GM10248 (cell line): Measurements from ENCODE around the gene GPR176.

ENCODE experiments used
- CTCF ChIA-PET: fragments of 300-600 bp; sonication (Branson Sonifier 250); formaldehyde crosslinking; extraction: SDS; loops from one replicate; lab custom pipeline; 2021; ENCODE audit warnings: antibody characterized with exemption; lab: Yijun Ruan, JAX
- POLR2A ChIA-PET: fragments of 350-650 bp; sonication (Branson Sonifier 250); formaldehyde crosslinking; extraction: SDS; loops from one replicate; lab custom pipeline; 2020; ENCODE audit warnings: antibody characterized with exemption; lab: Yijun Ruan, JAX
- DNase-seq: peaks from one replicate; pipeline ENCODE4 v3.0.0; 2012; ENCODE audit errors: extremely low spot score
- TF ChIP-seq, protein P1 (sequence below): IDR thresholded peaks from 2 replicates; pipeline ENCODE4 v1.5.1; 2012; ENCODE audit warnings: mild to moderate bottlenecking, low read depth; ENCODE audit errors: extremely low read depth, missing control alignments, control extremely low read depth

Gene GPR176

DNA sequence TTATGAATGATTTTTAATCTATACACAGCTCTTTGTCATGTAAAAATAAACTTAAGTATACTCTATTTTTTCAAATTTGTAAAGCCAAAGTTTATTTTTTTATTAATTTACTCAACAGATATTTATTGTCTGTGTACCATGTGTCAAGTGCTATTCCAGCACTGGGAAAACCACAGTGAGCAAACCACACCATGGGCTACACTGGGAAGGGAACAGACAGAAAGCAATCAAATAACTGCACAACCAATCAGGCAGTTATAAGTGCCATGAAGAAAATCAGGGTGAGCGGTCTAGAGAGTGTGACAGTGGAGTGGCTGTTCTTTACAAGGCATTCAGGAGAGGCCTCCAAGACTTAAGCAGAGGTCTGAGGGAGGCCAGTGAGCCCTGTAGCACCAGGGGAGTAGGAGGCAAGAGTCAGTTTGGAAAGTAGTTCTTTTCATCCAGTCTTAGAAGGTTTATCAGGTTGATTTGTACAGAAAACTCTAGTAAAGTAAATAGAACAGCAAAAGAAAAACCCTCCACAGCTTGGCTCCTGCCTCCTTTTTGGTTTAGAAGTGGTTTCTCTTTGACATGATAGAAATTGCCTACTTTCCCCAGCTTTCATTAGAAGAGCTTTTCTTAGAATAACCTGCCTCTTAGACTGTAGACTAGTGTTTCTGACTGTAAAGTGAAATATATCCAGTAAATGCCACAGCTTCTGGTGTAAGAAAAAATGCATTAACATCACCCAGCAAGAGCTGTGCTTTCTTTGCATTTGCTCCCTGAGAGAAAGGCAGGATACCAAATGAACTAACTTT, 27.5 kb upstream of the GPR176 start:
- ChIA-PET CTCF (interaction anchor here (0.9 to 3.1 kb wide), 3 partner anchors 11 to 160 kb away, joined by 3 to 12 read pairs (median 7); partner anchors contain the start of gene EIF2AK4), POLR2A (no interaction called here)
- no peak for DNase-seq
- TF ChIP-seq, protein P1, sequence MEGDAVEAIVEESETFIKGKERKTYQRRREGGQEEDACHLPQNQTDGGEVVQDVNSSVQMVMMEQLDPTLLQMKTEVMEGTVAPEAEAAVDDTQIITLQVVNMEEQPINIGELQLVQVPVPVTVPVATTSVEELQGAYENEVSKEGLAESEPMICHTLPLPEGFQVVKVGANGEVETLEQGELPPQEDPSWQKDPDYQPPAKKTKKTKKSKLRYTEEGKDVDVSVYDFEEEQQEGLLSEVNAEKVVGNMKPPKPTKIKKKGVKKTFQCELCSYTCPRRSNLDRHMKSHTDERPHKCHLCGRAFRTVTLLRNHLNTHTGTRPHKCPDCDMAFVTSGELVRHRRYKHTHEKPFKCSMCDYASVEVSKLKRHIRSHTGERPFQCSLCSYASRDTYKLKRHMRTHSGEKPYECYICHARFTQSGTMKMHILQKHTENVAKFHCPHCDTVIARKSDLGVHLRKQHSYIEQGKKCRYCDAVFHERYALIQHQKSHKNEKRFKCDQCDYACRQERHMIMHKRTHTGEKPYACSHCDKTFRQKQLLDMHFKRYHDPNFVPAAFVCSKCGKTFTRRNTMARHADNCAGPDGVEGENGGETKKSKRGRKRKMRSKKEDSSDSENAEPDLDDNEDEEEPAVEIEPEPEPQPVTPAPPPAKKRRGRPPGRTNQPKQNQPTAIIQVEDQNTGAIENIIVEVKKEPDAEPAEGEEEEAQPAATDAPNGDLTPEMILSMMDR = no peak

DNA sequence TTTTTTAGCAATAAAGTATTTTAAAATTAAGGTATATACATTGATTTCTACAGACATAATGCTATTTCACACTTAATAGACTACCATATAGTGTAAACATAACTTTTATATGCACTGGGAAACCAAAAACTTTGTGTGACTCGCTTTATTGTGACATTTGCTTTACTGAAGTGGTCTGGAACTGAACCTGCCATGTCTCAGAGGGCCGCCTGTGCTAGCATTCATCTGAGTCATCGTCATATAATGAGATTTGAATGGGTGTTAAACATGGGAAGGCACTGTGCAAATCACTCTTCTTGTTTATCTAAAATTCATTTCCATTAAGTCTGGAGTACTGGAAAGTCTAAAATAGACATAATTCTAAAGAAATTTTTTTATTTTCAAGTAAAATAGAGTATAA, 26.8 kb upstream of the GPR176 start:
- POLR2A ChIA-PET = no interaction called here
- no peak for DNase-seq
- TF ChIP-seq, protein P1 = no peak
- CTCF ChIA-PET = interaction anchor here (2.0 to 3.1 kb wide), 2 partner anchors 10 to 13 kb away, joined by 7 to 12 read pairs; partner anchors contain the start of gene EIF2AK4

DNA sequence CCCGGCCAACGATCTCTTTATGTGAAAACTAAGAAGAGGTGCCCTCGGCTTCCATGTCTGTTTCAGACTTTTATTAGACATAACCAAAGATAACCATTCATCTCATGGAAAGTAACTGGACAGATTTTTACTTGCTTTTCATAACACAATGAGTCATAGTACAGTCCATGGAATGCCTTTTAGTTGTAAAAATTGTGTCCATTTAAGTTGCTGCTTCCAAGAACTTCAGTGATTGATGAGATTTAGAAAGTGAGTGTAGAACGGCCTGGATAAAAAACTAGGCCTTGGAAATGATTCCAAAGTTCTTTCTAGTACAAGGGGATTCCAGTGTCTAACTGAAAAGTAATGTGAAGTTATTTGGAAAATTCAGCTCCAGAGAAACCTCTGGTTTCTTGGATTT, 24.7 kb upstream of the GPR176 start:
- CTCF ChIA-PET = no interaction called here
- no peak for DNase-seq
- TF ChIP-seq, protein P1 = no peak
- POLR2A ChIA-PET = no interaction called here

DNA sequence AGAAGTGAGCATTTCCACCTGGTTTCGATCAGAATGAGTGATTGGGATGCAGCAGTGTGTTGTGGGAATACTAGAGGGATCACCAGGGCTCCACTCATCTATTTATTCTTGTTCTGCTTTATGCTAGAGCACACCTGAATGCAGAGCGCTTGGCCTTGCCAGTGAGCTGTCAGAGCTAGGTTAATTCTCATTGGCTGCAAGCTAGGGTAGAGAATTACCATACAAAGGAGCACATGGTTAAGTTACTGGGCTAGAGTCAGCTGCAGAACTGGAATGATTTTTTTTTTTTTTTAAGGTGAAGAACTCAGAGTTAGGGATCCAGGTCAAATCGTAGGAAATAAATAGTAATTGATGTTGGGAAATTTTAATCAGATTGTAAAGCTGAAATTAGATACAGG, 22.7 kb upstream of the GPR176 start:
- ChIA-PET POLR2A (interaction anchor here (0.6 to 1.0 kb wide), 2 partner anchors 9 to 1388 kb away, joined by 3 to 4 read pairs; partner anchors contain the start of gene EIF2AK4), CTCF (interaction anchor here (1.3 kb wide), 1 partner anchor 19 kb away, joined by 3 read pairs; no protein-coding TSS in a partner anchor)
- TF ChIP-seq, protein P1 = no peak
- DNase-seq = no peak

DNA sequence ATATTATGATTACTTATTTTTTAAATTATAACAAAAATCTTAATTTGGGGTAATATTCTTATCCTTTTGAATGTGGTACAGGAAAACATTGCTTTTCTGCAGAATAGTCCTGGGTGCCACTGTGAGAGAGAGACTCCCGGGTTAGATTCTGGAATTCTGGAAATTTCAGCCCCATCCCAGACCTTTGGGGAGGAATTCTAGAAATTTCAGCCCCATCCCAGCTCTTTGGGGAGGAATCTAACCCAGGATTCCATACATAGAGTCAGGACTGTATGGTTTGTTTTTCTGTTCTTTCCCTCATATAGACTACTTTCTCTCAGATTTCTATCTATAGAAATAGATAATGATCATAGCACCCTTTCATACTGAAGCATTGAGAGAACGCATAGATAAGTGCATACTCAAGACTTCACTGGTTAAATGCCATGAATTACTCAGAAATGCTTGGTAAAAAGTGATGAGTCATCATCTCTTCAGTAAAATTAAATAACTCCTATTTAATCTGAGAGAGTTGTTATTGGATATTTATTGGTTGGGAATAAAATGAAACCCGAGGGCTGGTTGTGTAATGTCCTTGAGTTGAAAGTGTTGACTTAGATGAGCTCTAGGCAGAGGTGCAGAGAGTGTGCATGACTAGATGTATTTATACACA, 22.2 kb upstream of the GPR176 start:
- TF ChIP-seq, protein P1 = no peak
- ChIA-PET POLR2A (interaction anchor here (1.0 kb wide), 1 partner anchor 8 kb away, joined by 4 read pairs; the partner anchor contains the start of gene EIF2AK4), CTCF (interaction anchor here (1.3 kb wide), 1 partner anchor 19 kb away, joined by 3 read pairs; no protein-coding TSS in a partner anchor)
- no peak for DNase-seq
